H1 (cell line): Measurements from ENCODE around the gene ARHGEF28.

Experiments
- JUN ChIP-seq: IDR thresholded peaks from 2 replicates; pipeline ENCODE4 v1.6.1; 2011; ENCODE audit warnings: low read depth, mild to moderate bottlenecking, improper control_type of control experiment, low read length
- POLR2A ChIP-seq, 2 experiments: IDR thresholded peaks; 1 replicate in 1 of 2; 2 replicates in 1 of 2; pipeline ENCODE4 v1.6.1; 2011; ENCODE audit warnings: low read depth in 2 of 2, low read length in 2 of 2, mild to moderate bottlenecking in 2 of 2; ENCODE audit errors: control extremely low read depth in 1 of 2
- ZNF274 ChIP-seq: IDR thresholded peaks from 2 replicates; pipeline ENCODE4 v1.7.0; 2012; ENCODE audit warnings: low read length, borderline replicate concordance; ENCODE audit errors: extremely low read depth

DNA sequence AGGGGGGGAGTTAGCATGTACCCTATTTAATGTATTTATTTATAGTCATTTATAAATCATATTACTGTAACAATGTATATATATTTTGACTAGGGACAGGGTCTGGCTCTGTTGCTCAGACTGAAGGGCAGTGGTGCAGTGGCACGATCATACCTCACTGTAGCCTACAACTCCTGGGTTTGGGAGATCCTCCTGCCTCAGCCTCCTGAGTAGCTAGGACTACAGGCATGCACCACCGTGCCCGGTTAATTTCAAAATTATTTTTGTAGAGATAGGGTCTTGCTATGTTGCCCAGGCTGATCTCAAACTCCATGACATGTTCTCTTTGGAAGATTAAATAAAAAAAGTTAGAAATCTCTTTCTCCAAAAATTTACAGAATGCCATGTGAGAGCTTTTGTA lies 52.8 kb downstream of the ARHGEF28 start:
- TF ChIP-seq ZNF274 (no peak), JUN (no peak), POLR2A (IDR thresholded peaks at IDR 0.05; ENCODE audit: control extremely low read depth in 1 of 2, low read depth in 2 of 2, low read length in 2 of 2) (no peak)
